Lower lobe of right lung (tissue), 2 donors: ENCODE data around the gene BCDIN3D. TPM values are rescaled to one million over a fixed set of nuclear protein-coding genes. Genes with fewer than 3 reads are reported as not detected.
A peak's percentile ranks its signal among the peaks of the same experiment; 100 is the strongest.

Experiments used
- ATAC-seq, 2 donors: fragments of 200-7000 bp; cut with Tn5 transposase; one replicate each; pipeline ENCODE4 v1.9.1; 2020 to 2022; ENCODE audit warnings: mild to moderate bottlenecking in 2 of 2, moderate library complexity in 2 of 2
- DNase-seq: peaks from one replicate; pipeline ENCODE4 v3.0.0-alpha.2; 2020
- H3K27ac ChIP-seq: fragments of 200-600 bp; one replicate; pipeline ENCODE4 v1.8.0; 2022
- H3K27me3 ChIP-seq: fragments of 200-600 bp; one replicate; pipeline ENCODE4 v1.8.0; 2022; ENCODE audit warnings: low read depth
- H3K36me3 ChIP-seq: fragments of 200-600 bp; one replicate; pipeline ENCODE4 v1.8.0; 2022; ENCODE audit warnings: mild to moderate bottlenecking
- H3K4me1 ChIP-seq: fragments of 200-600 bp; one replicate; pipeline ENCODE4 v1.8.0; 2022
- H3K4me3 ChIP-seq: fragments of 200-600 bp; one replicate; pipeline ENCODE4 v1.8.0; 2022; ENCODE audit warnings: mild to moderate bottlenecking
- H3K9me3 ChIP-seq: fragments of 200-600 bp; one replicate; pipeline ENCODE4 v1.8.0; 2022
- CTCF ChIP-seq: fragments of 200-600 bp; IDR thresholded peaks from one replicate; pipeline ENCODE4 v1.8.0; 2022; ENCODE audit warnings: antibody characterized with exemption, mild to moderate bottlenecking
- intact Hi-C: fragments of 100-400 bp; cut with DNase I; formaldehyde crosslinking; loops from one replicate; pipeline ENCODE4 v1.11.0; 2022
- total RNA-seq: library from RNA; stranded (reverse); fragmentation: NEBNext Ultra II Directional; extraction: Animal tissue kit (Norgen Biotek cat#: 25700); gene quantifications from one replicate; pipeline ENCODE4 v1.2.1, GENCODE V29; 2021
- donor health status: DM: no; HTN: yes; CAD: no; lungs with severe emphysema.

BCDIN3D gene
- total RNA-seq, 1 donor from 2014 or later: 5.1 TPM

DNA sequence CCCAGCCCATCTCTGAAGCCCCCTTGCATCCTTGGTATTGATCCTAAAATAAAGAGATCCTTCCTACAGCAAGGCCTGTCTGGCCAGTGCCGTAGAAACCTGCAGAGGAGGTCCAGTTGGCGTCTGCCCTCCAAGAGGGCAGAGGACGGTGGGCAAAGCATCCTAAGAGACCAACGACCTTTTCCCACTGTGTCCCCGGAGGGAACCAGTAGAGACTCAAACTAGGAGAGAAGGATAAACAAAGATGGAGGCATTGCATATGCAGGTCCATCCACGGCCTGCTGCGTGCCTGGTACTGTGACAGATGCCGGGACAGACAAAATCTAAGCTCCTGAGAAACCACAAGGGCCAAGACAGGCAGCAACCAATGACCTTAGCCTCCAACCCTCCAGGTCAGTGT lies 18.5 kb downstream of the BCDIN3D start:
- DNase-seq: no peak
- intact Hi-C loops: no loop called here
- H3K27me3 ChIP-seq: no peaks in the 10 kb centered on the region
- no peaks in the 10 kb centered on the region for H3K36me3 ChIP-seq
- ATAC-seq: no peak
- peak overlapping the region; percentile 73 for H3K27ac ChIP-seq
- H3K4me3 ChIP-seq: no peak overlapping the region
- H3K4me1 ChIP-seq: peaks cover 50% of the 10 kb centered on the region
- TF ChIP-seq CTCF: no peak
- H3K9me3 ChIP-seq: no peaks in the 10 kb centered on the region

- Histone ChIP-seq H3K27me3 (no peaks in the 10 kb centered on the region), H3K9me3 (no peaks in the 10 kb centered on the region), H3K4me3 (no peak overlapping the region), H3K27ac (peak overlapping the region; percentile 73), H3K36me3 (no peaks in the 10 kb centered on the region), H3K4me1 (peaks cover 46% of the 10 kb centered on the region)
- no peak for DNase-seq
- intact Hi-C loops: no loop called here
- TF ChIP-seq CTCF: no peak
- ATAC-seq: no peak
Measured at GRCh38 chr12:49823951-49824350, 19.0 kb downstream of the BCDIN3D start.

- Histone ChIP-seq H3K4me1 (peaks cover 44% of the 10 kb centered on the region), H3K4me3 (no peak overlapping the region), H3K27me3 (no peaks in the 10 kb centered on the region), H3K9me3 (no peaks in the 10 kb centered on the region), H3K27ac (no peak overlapping the region), H3K36me3 (no peaks in the 10 kb centered on the region)
- no peak for TF ChIP-seq CTCF
- intact Hi-C loops: no loop called here
- no peak for ATAC-seq
- DNase-seq: no peak
Measured at GRCh38 chr12:49823350-49823749, 19.6 kb downstream of the BCDIN3D start.

DNA sequence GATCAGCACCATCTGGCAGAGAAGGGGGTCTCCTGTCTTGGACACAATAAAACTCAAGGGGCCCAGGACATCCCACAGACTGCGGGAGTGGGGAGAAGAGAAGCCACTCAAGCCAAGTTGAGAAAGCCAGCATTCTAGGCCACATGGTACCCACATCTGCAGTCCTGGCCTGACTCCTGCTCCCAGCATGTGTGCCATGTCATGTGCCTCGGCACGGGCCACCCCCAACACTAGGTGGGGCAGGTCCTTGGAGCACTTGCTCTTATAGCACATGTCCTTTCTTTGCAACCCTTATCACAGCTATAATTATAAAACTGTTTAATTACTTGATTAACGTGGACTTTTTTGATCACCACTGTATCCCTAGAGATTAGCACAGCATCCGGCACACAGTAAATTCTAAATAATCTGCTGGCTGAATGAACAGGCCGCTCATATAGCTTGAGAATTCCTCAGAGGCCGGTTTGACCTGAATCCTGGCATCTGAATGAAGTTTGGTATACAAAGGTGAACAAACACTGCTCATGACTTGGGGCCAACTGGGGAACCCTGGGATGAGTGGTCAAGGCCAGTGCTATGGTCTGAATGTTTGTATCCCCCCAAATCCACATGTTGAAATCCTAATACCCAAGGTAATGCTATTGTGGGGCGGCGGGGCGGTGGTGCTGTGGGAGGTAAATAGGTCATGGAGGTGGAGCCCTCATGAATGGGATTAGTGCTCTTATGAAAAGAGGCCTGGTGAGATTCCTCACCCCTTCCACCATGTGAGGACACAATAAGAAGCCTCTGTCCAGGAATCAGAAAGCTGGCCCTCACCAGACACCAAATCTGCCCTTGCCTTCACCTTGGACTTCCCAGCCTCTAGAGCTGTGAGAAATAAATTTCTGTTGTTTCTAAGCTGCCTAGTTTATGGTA lies 21.3 kb downstream of the BCDIN3D start:
- H3K36me3 ChIP-seq: no peaks in the 10 kb centered on the region
- no peak for TF ChIP-seq CTCF
- H3K27me3 ChIP-seq: no peaks in the 10 kb centered on the region
- H3K4me3 ChIP-seq: no peak overlapping the region
- no peak overlapping the region for H3K27ac ChIP-seq
- no peak for DNase-seq
- no peaks in the 10 kb centered on the region for H3K9me3 ChIP-seq
- H3K4me1 ChIP-seq: peaks cover 36% of the 10 kb centered on the region
- ATAC-seq: no peak
- intact Hi-C loops: no loop called here

DNA sequence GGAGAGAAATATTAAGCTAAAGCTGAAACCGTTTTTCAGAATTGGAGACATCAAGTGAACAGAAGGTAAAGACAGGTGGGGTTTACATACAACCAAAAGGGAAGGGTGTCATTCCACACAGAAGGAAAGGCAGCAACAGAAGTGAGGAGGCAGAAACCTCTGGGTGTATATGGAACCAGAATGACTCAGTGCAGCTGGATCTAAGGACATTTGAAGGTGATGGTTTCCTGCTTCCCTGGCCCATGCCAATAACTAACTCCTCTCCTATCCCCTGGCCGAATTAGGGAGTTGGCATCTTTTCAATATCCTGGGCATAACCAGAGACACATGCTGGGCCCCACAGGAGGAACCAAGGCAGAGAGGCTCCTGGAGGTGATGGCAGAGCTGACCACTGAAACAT lies 23.1 kb downstream of the BCDIN3D start:
- no peak overlapping the region for H3K27ac ChIP-seq
- no peak for TF ChIP-seq CTCF
- DNase-seq: no peak

More for the DNA sequence above, 23.1 kb downstream of the BCDIN3D start:
- no peaks in the 10 kb centered on the region for H3K27me3 ChIP-seq
- peaks cover 18% of the 10 kb centered on the region for H3K4me1 ChIP-seq
- H3K4me3 ChIP-seq: no peak overlapping the region
- H3K9me3 ChIP-seq: no peaks in the 10 kb centered on the region
- H3K36me3 ChIP-seq: no peaks in the 10 kb centered on the region
- ATAC-seq: no peak
- intact Hi-C loops: no loop called here
